Hepatocyte (in vitro differentiated cells): Measurements from ENCODE around the gene OR5B3. TPM values are rescaled to one million over a fixed set of nuclear protein-coding genes. Genes with fewer than 3 reads are reported as not detected.
A peak's percentile ranks its signal among the peaks of the same experiment; 100 is the strongest.

Experiments
- DNase-seq: peaks from one replicate; pipeline ENCODE4 v3.0.0-alpha.2; 2016; ENCODE audit warnings: low spot score
- H2AFZ ChIP-seq: fragments of 200-600 bp; sonication (generic); 2 replicates; pipeline ENCODE4 v1.6.0; 2016; ENCODE audit warnings: antibody characterized with exemption, mild to moderate bottlenecking
- H3K27ac ChIP-seq: fragments of 200-600 bp; sonication (generic); 2 replicates; pipeline ENCODE4 v1.5.1; 2016; ENCODE audit warnings: mild to moderate bottlenecking
- H3K27me3 ChIP-seq: fragments of 200-600 bp; sonication (generic); 2 replicates; pipeline ENCODE4 v1.6.1; 2016
- H3K36me3 ChIP-seq: fragments of 200-600 bp; sonication (generic); replicated peaks from 2 replicates; pipeline ENCODE4 v1.5.1; 2016; ENCODE audit warnings: low read depth; ENCODE audit not compliant: insufficient read depth
- H3K4me1 ChIP-seq: fragments of 200-600 bp; sonication (generic); 2 replicates; pipeline ENCODE4 v1.5.1; 2016; ENCODE audit warnings: mild to moderate bottlenecking, moderate library complexity; ENCODE audit not compliant: insufficient read depth
- H3K4me2 ChIP-seq: fragments of 200-600 bp; sonication (generic); 2 replicates; pipeline ENCODE4 v1.6.0; 2016
- H3K4me3 ChIP-seq: fragments of 200-600 bp; sonication (generic); 2 replicates; pipeline ENCODE4 v1.5.1; 2016; ENCODE audit warnings: mild to moderate bottlenecking
- H3K79me2 ChIP-seq: fragments of 200-600 bp; sonication (generic); 2 replicates; pipeline ENCODE4 v1.6.0; 2017; ENCODE audit warnings: mild to moderate bottlenecking
- H3K9me2 ChIP-seq: fragments of 200-600 bp; sonication (generic); replicated peaks from 2 replicates; pipeline ENCODE4 v1.6.0; 2017; ENCODE audit warnings: mild to moderate bottlenecking; ENCODE audit not compliant: insufficient read depth
- H3K9me3 ChIP-seq: fragments of 200-600 bp; sonication (generic); 2 replicates; pipeline ENCODE4 v1.5.1; 2016; ENCODE audit warnings: low read depth, mild to moderate bottlenecking
- H4K20me1 ChIP-seq: fragments of 200-600 bp; sonication (generic); 2 replicates; pipeline ENCODE4 v1.6.0; 2016; ENCODE audit warnings: mild to moderate bottlenecking; ENCODE audit not compliant: insufficient read depth, poor library complexity, severe bottlenecking
- CTCF ChIP-seq: fragments of 200-600 bp; sonication (generic); IDR thresholded peaks from 2 replicates; pipeline ENCODE4 v1.5.1; 2016; ENCODE audit warnings: antibody characterized with exemption, mild to moderate bottlenecking; ENCODE audit not compliant: poor library complexity
- EZH2 ChIP-seq: fragments of 200-600 bp; sonication (generic); IDR thresholded peaks from 2 replicates; pipeline ENCODE4 v1.6.1; 2016; ENCODE audit warnings: antibody characterized with exemption, mild to moderate bottlenecking, borderline replicate concordance
- EZH2phosphoT487 ChIP-seq: fragments of 200-600 bp; sonication (generic); IDR thresholded peaks from one replicate; pipeline ENCODE4 v1.6.1; 2018; ENCODE audit warnings: antibody characterized with exemption, mild to moderate bottlenecking, low read depth, moderate library complexity; ENCODE audit not compliant: unreplicated experiment, severe bottlenecking
- WGBS: methylation state at CpG from one replicate; pipeline ENCODE4 v1.1.6; 2016; ENCODE audit warnings: low lambda C conversion rate; ENCODE audit errors: missing lambda C conversion rate; 5-methylcytosine and 5-hydroxymethylcytosine counted together
- polyA plus RNA-seq: library from polyadenylated mRNA; unstranded; fragments of >200 nt; fragmentation: Nextera tagmentation; extraction: Ambion mirVana; gene quantifications from 2 replicates; pipeline ENCODE4 v1.2.1, GENCODE V29; 2016
- total RNA-seq: library from RNA; depleted of rRNA; stranded (reverse); fragments of >200 nt; gene quantifications from 2 replicates; pipeline ENCODE4 v1.2.3, GENCODE V29; 2014

OR5B3 gene
- total RNA-seq (not detected in 2 replicates), polyA plus RNA-seq (not detected in 2 replicates)

GRCh38 chr11:58406774-58407173, at the start of gene OR5B3:
OR5B3 (minus strand) TSS chr11:58406874; CDS start chr11:58403409, 3,465 bp downstream.
- no peaks in the 10 kb centered on the region for H3K9me3 ChIP-seq
- no peaks in the 10 kb centered on the region for H4K20me1 ChIP-seq
- H3K79me2 ChIP-seq: no peaks in the 10 kb centered on the region
- H3K9me2 ChIP-seq: no peaks in the 10 kb centered on the region
- H3K4me2 ChIP-seq: no peak within 1 kb of the TSS
- DNase-seq: no peak
- H3K27ac ChIP-seq: no peak within 1 kb of the TSS
- no peaks in the 10 kb centered on the region for H3K4me1 ChIP-seq
- no peak within 1 kb of the TSS for H3K4me3 ChIP-seq
- H3K36me3 ChIP-seq: no peaks in the 10 kb centered on the region
- H2AFZ ChIP-seq: no peak within 1 kb of the TSS
- TF ChIP-seq EZH2: no peak
- TF ChIP-seq CTCF: no peak
- TF ChIP-seq EZH2phosphoT487: no peak
- WGBS: 80% methylated on average over 1 of the region's 1 CpG
- no peaks in the 10 kb centered on the region for H3K27me3 ChIP-seq

- Histone ChIP-seq H3K36me3 (no peaks in the 10 kb centered on the region), H3K9me3 (no peaks in the 10 kb centered on the region), H3K4me3 (no peak overlapping the region), H3K4me1 (no peaks in the 10 kb centered on the region), H3K9me2 (no peaks in the 10 kb centered on the region), H4K20me1 (no peaks in the 10 kb centered on the region), H3K27me3 (no peaks in the 10 kb centered on the region), H3K79me2 (no peaks in the 10 kb centered on the region), H3K4me2 (no peak overlapping the region), H3K27ac (no peak overlapping the region), H2AFZ (no peak overlapping the region)
- TF ChIP-seq EZH2 (no peak), EZH2phosphoT487 (no peak), CTCF (no peak)
- DNase-seq: no peak
- WGBS: 54% methylated on average over 3 of the region's 3 CpGs
These were observed 44.9 kb upstream of the OR5B3 start for GRCh38 chr11:58451585-58451984.

- no peaks in the 10 kb centered on the region for H3K36me3 ChIP-seq
- H3K79me2 ChIP-seq: no peaks in the 10 kb centered on the region
- TF ChIP-seq CTCF (no peak), EZH2phosphoT487 (no peak), EZH2 (no peak)
- H3K9me2 ChIP-seq: no peaks in the 10 kb centered on the region
- H3K9me3 ChIP-seq: no peaks in the 10 kb centered on the region
- H4K20me1 ChIP-seq: no peaks in the 10 kb centered on the region
- no peak overlapping the region for H3K4me2 ChIP-seq
- H3K27me3 ChIP-seq: no peaks in the 10 kb centered on the region
- WGBS: 70% methylated on average over 6 of the region's 6 CpGs
- no peak overlapping the region for H2AFZ ChIP-seq
- no peaks in the 10 kb centered on the region for H3K4me1 ChIP-seq
- DNase-seq: no peak
- no peak overlapping the region for H3K4me3 ChIP-seq
- H3K27ac ChIP-seq: no peak overlapping the region
These were observed 39.6 kb upstream of the OR5B3 start for GRCh38 chr11:58446294-58446693.

- H3K4me2 ChIP-seq: no peak overlapping the region
- H3K4me1 ChIP-seq: no peaks in the 10 kb centered on the region
- H3K36me3 ChIP-seq: no peaks in the 10 kb centered on the region
- WGBS: 83% methylated on average over 2 of the region's 2 CpGs
- H3K9me2 ChIP-seq: no peaks in the 10 kb centered on the region
- H2AFZ ChIP-seq: no peak overlapping the region
- H3K79me2 ChIP-seq: no peaks in the 10 kb centered on the region
- H3K4me3 ChIP-seq: no peak overlapping the region
- H3K27me3 ChIP-seq: no peaks in the 10 kb centered on the region
- no peaks in the 10 kb centered on the region for H3K9me3 ChIP-seq
- no peak for TF ChIP-seq EZH2phosphoT487
- TF ChIP-seq CTCF: no peak
- no peak for TF ChIP-seq EZH2
- no peak overlapping the region for H3K27ac ChIP-seq
- no peaks in the 10 kb centered on the region for H4K20me1 ChIP-seq
- DNase-seq: peak; percentile 34
These were observed 37.6 kb upstream of the OR5B3 start for GRCh38 chr11:58444300-58444699.
